GM18858 (cell line): ENCODE results near the gene CAMK2D.

ENCODE experiments used
- ATAC-seq: cut with Tn5 transposase; IDR thresholded peaks from one replicate; pipeline ENCODE4 v1.9.1; 2021; ENCODE audit not compliant: unreplicated experiment

Gene CAMK2D

DNA sequence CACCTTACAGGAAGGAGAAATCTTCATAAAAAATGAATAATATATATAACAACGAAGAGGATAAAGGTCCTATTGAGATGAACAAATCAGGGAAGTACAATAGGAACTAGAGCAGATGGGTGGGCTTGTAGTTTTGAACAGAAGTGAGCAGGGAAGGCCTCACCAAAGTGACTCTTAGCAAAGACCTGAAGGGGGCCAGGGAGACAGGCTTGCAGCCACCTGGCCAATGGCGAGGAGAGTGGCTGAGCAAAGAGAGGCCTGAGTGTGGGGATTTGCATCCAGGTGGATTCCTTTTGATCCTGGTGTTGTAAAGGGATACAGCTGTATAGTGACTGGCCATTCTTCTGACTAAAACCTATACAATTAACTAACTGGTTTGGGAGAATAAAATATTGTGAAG, 354.1 kb downstream of the CAMK2D start:
- no peak for ATAC-seq

- ATAC-seq = no peak
Measured at GRCh38 chr4:113406723-113407016, 354.9 kb downstream of the CAMK2D start.

- ATAC-seq = no peak
Measured at GRCh38 chr4:113405874-113406722, 355.4 kb downstream of the CAMK2D start.

- ATAC-seq = no peak
Measured at GRCh38 chr4:113404841-113405240, 356.7 kb downstream of the CAMK2D start.

DNA sequence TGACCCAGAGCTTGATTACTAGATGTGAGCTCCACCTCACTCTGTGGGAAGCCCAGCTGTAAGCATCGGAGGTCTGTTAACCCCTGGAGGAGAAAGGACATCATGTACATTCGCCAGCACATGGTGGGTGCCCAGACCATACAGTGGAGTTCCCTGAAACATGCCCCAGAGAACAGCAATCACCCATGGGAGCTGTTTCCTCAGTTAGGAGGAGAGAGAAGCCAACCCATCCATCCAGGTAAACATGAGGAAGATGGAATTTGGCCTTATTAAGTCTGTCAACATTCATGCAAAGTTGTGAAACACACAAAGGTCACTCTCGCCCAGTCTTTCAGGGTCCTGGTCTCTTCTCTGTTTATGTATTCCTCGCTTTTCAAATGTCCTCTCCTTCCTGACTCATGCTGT, 357.4 kb downstream of the CAMK2D start:
- no peak for ATAC-seq
